LNCAP (cell line): ENCODE results near the gene PIK3CB.

ENCODE experiments used
- TF ChIP-seq, protein P1 (sequence below): fragments of 450-650 bp; IDR thresholded peaks from 2 replicates; pipeline ENCODE4 v1.5.1; 2017; ENCODE audit warnings: mild to moderate bottlenecking

Gene PIK3CB

GRCh38 chr3:138774529-138775253 lies 60.0 kb downstream of the PIK3CB start:
- TF ChIP-seq, protein P1, sequence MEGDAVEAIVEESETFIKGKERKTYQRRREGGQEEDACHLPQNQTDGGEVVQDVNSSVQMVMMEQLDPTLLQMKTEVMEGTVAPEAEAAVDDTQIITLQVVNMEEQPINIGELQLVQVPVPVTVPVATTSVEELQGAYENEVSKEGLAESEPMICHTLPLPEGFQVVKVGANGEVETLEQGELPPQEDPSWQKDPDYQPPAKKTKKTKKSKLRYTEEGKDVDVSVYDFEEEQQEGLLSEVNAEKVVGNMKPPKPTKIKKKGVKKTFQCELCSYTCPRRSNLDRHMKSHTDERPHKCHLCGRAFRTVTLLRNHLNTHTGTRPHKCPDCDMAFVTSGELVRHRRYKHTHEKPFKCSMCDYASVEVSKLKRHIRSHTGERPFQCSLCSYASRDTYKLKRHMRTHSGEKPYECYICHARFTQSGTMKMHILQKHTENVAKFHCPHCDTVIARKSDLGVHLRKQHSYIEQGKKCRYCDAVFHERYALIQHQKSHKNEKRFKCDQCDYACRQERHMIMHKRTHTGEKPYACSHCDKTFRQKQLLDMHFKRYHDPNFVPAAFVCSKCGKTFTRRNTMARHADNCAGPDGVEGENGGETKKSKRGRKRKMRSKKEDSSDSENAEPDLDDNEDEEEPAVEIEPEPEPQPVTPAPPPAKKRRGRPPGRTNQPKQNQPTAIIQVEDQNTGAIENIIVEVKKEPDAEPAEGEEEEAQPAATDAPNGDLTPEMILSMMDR, result no peak

- TF ChIP-seq, protein P1, result no peak
Observed at GRCh38 chr3:138771585-138771984, 63.1 kb downstream of the PIK3CB start.

- TF ChIP-seq, protein P1, result no peak
Observed at GRCh38 chr3:138769616-138770015, 65.1 kb downstream of the PIK3CB start.

DNA sequence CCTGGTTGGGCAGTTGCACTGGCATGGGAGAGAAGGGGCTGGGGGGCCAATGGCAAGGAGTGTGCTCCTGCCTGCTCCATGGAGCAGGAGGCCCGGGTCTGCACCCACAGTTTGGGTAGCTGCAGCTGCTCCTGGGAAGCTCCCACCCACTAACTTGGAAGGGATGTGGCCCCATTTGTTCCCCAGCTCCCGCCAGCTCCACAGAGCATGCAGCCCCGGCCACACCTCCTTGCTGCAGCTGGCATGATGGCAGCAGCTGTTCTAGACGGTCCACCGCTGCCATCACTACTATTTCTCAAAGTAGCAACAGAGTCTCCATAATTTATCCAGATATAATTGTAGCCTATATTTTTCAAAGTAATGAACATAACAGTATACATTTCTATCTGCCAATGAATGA lies 65.8 kb downstream of the PIK3CB start:
- TF ChIP-seq, protein P1, result no peak

GRCh38 chr3:138768125-138768524 lies 66.6 kb downstream of the PIK3CB start:
- TF ChIP-seq, protein P1, result no peak

DNA sequence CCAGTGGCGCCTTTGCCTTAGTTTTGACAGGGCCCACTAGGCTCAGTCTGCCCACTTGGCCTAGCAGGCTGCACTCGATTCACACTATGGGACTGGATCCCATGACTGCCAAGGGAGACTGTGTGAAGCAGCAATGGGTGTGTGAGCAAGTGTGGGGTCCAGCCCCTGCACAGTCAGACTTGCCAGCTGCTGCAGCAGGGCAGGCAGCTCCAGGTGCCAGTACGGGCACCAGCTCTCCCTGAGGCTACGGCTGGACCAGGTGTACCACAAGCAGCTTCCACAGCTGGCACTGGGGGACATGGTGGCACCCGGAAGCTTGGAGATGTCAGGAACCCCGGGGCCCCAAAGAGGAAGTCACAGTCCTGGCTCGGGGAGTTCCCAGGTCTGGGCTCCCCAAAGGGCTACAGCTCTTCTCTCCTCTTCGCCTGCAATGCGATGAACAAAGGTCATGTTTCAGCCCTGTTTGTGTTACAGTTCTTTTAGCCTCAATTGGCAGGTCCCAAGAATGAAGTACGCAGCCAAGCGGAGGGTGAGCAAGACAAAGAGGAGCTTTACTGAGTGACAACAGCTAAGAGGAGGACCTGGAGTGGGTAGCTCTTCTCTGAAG lies 67.1 kb downstream of the PIK3CB start:
- TF ChIP-seq, protein P1, result no peak

- TF ChIP-seq, protein P1, result no peak
Observed at GRCh38 chr3:138761002-138761401, 73.7 kb downstream of the PIK3CB start.
